Fibroblast of pulmonary artery (primary cell): ENCODE results near the gene ZNF3.

ENCODE experiments used
- DNase-seq: peaks from one replicate; pipeline ENCODE4 v3.0.0-alpha.2; 2010; ENCODE audit warnings: low read depth
- H3K4me3 ChIP-seq: replicated peaks from 2 replicates; pipeline ENCODE4 v1.5.1; 2011; ENCODE audit warnings: low read depth, mild to moderate bottlenecking, control low read depth, low read length, moderate library complexity
- CTCF ChIP-seq: IDR thresholded peaks from 2 replicates; pipeline ENCODE4 v1.5.1; 2011; ENCODE audit warnings: mild to moderate bottlenecking, control low read depth, low read length, inconsistent platforms; ENCODE audit errors: missing control alignments

ZNF3 gene

GRCh38 chr7:100126239-100126930 lies 44.9 kb upstream of the ZNF3 start:
- no peak for TF ChIP-seq CTCF
- no peak for DNase-seq

GRCh38 chr7:100124301-100125230 lies 43.0 kb upstream of the ZNF3 start:
- no peak for TF ChIP-seq CTCF
- no peak for DNase-seq
- no peak overlapping the region for H3K4me3 ChIP-seq

More at GRCh38 chr7:100126239-100126930, 44.9 kb upstream of the ZNF3 start:
- H3K4me3 ChIP-seq, result peak overlapping the region; percentile 90

GRCh38 chr7:100122568-100122967 lies 41.0 kb upstream of the ZNF3 start:
- no peak overlapping the region for H3K4me3 ChIP-seq
- no peak for DNase-seq
- TF ChIP-seq CTCF, result no peak

- H3K4me3 ChIP-seq, result no peak overlapping the region
- TF ChIP-seq CTCF, result no peak
- DNase-seq, result no peak
These were observed 40.5 kb upstream of the ZNF3 start for GRCh38 chr7:100122067-100122466.

- no peak for DNase-seq
- TF ChIP-seq CTCF, result no peak
- H3K4me3 ChIP-seq, result peak overlapping the region; percentile 97
These were observed 39.2 kb upstream of the ZNF3 start for GRCh38 chr7:100120733-100121036.

- peak; percentile 61 for DNase-seq
- H3K4me3 ChIP-seq, result peak overlapping the region; percentile 97
- no peak for TF ChIP-seq CTCF
These were observed 38.6 kb upstream of the ZNF3 start for GRCh38 chr7:100119970-100120732.
